ENCODE data around the gene ZNF556.

The ZNF556 gene

DNA sequence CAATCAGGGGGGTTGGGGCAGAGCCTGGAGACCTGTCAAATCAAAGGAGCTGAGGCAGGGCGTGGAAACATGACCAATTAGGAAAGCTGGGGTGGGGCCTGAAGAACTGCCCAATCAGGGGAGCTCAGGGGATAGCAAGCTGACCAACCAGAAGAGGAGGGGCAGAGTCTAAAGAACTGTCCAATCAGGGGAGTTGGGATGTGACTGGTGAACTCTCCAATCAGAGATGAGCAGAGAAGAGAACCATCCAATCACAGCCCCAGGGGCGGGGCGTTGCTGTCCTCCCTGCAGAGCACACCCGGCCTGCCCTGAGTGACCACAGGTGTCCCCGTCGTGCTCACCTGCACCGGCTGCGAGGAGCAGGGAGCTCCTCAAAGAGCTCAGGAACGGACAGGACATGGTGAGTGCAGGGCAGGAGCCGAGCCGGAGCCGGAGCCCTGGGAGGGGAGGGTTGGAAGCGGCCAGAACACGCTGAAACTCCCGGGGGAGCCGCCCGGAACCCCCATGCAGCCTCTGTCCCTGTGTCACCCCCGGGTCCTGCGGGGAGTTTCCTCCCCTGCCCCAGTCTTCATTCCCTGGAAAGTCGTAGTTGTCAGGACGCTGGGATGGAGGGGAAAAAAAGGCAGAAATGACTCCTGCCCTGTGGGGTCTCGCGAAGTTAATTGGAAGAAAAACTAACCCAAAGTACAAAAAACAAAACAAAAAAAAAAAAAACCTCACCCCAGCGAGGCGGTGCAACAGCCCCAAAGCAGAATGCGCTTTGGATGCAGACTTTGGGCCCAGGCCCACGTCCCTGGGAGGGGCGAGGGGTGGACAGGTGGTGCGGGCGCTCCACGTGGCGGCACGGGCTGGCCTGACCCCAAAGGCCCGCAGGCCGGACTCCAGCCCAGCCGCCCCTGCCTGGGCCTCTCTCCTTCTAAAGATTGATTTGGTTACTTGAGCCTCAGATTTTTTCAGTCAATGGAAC lies at the start of gene ZNF556:
Gene ZNF556, plus strand, starts transcription at position 311 of the 967 bp plus-strand sequence. Its CDS starts 87 bp downstream, at position 398.
- DNase-seq (ENCODE audit: low read depth): no peak
- H3K4me3 ChIP-seq (ENCODE audit: low read depth, low read length): no peak within 1 kb of the TSS
- TF ChIP-seq, protein P1, sequence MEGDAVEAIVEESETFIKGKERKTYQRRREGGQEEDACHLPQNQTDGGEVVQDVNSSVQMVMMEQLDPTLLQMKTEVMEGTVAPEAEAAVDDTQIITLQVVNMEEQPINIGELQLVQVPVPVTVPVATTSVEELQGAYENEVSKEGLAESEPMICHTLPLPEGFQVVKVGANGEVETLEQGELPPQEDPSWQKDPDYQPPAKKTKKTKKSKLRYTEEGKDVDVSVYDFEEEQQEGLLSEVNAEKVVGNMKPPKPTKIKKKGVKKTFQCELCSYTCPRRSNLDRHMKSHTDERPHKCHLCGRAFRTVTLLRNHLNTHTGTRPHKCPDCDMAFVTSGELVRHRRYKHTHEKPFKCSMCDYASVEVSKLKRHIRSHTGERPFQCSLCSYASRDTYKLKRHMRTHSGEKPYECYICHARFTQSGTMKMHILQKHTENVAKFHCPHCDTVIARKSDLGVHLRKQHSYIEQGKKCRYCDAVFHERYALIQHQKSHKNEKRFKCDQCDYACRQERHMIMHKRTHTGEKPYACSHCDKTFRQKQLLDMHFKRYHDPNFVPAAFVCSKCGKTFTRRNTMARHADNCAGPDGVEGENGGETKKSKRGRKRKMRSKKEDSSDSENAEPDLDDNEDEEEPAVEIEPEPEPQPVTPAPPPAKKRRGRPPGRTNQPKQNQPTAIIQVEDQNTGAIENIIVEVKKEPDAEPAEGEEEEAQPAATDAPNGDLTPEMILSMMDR (conservative IDR thresholded peaks at IDR 0.05; ENCODE audit: low read depth, low read length): no peak

DNA sequence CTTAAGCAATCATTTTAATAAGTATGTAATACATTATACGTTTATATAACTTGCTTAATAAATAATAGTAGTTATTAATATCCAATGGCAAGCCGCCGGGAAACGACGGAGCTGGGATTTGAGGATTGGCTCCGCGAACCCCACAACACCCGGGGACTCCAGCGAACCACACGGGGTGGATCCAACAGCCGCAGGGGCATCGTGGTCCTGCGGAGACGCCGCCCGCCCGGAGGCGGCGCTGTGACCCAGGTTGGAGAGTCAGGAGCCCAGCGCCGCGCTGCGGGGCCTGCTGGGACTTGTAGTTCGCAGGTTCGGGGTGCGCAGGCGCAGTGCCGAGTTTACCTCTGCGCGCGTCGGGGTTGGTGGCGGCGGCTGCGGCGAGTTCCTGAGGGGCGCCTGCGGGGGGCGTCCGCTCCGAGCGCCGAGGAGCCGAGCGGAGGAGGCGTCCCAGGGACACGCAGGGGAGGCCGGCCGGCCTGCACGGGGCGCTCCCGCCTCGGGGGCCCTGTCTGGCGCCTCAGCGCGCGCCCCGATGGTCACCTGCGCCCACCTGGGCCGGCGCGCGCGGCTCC lies 47.5 kb upstream of the ZNF556 start, which contains the start of gene ZNF554:
Gene ZNF554, plus strand, starts transcription at position 329 of the 572 bp plus-strand sequence. Its CDS starts 204 bp downstream, at position 533.
- DNase-seq (ENCODE audit: low read depth): peak; percentile 98
- H3K4me3 ChIP-seq (ENCODE audit: low read depth, low read length): peak within 1 kb of the TSS; percentile 75
- TF ChIP-seq, protein P1 (conservative IDR thresholded peaks at IDR 0.05; ENCODE audit: low read depth, low read length): peak; percentile 92

GRCh38 chr19:2820112-2820702 lies 46.9 kb upstream of the ZNF556 start:
- TF ChIP-seq, protein P1 (conservative IDR thresholded peaks at IDR 0.05; ENCODE audit: low read depth, low read length): no peak
- no peak for DNase-seq (ENCODE audit: low read depth)
- H3K4me3 ChIP-seq (ENCODE audit: low read depth, low read length): peak overlapping the region; percentile 75

GRCh38 chr19:2822846-2823245 lies 44.3 kb upstream of the ZNF556 start:
- DNase-seq (ENCODE audit: low read depth): no peak
- no peak overlapping the region for H3K4me3 ChIP-seq (ENCODE audit: low read depth, low read length)
- TF ChIP-seq, protein P1 (conservative IDR thresholded peaks at IDR 0.05; ENCODE audit: low read depth, low read length): no peak

GRCh38 chr19:2823646-2824045 lies 43.5 kb upstream of the ZNF556 start:
- no peak overlapping the region for H3K4me3 ChIP-seq (ENCODE audit: low read depth, low read length)
- TF ChIP-seq, protein P1 (conservative IDR thresholded peaks at IDR 0.05; ENCODE audit: low read depth, low read length): no peak
- no peak for DNase-seq (ENCODE audit: low read depth)

- DNase-seq (ENCODE audit: low read depth): no peak
- TF ChIP-seq, protein P1 (conservative IDR thresholded peaks at IDR 0.05; ENCODE audit: low read depth, low read length): no peak
- no peak overlapping the region for H3K4me3 ChIP-seq (ENCODE audit: low read depth, low read length)
Measured at GRCh38 chr19:2824129-2824528, 43.0 kb upstream of the ZNF556 start.

Measured in choroid plexus epithelial cell (primary cell).